OCI-LY7 (cell line): ENCODE measurements around the gene FRMPD2. TPM values are rescaled to one million over a fixed set of nuclear protein-coding genes. Genes with fewer than 3 reads are reported as not detected.
"Not testable (repeated sequence)": the region's sequence is repeated elsewhere in the genome, so short reads cannot be mapped to it uniquely, and the experiment has no call there.

Source experiments
- BruUV-seq: library from RNA; stranded (reverse); fragments of 400-500 nt; replicated peaks from 2 replicates; lab custom pipeline; 2021; lab: Mats Ljungman, UMichigan
- CTCF ChIA-PET: fragments of 300-600 bp; sonication (Branson Sonifier 250); formaldehyde crosslinking; loops from one replicate; lab custom pipeline; 2022; ENCODE audit warnings: antibody characterized with exemption; ENCODE audit not compliant: unreplicated experiment; lab: Charles Lee
- POLR2A ChIA-PET: fragments of 300-600 bp; sonication (Branson Sonifier 250); formaldehyde crosslinking; loops from one replicate; lab custom pipeline; 2022; ENCODE audit warnings: antibody characterized with exemption; lab: Charles Lee
- DNase-seq: peaks from one replicate; pipeline ENCODE4 v3.0.0-alpha.2; 2015; ENCODE audit warnings: low spot score
- H2AFZ ChIP-seq: fragments of 200-600 bp; sonication (generic), shearing (Covaris generic); 2 replicates; pipeline ENCODE4 v1.6.1; 2014; ENCODE audit warnings: mild to moderate bottlenecking, antibody characterized with exemption, low read length, moderate library complexity
- H3K27ac ChIP-seq: fragments of 200-600 bp; sonication (generic); 2 replicates; pipeline ENCODE4 v1.5.1; 2014; ENCODE audit warnings: mixed run types, low read depth, mild to moderate bottlenecking, moderate library complexity, low read length, inconsistent platforms; ENCODE audit not compliant: poor library complexity, severe bottlenecking
- H3K36me3 ChIP-seq: fragments of 200-600 bp; sonication (generic); 2 replicates; pipeline ENCODE4 v1.6.1; 2014; ENCODE audit warnings: mild to moderate bottlenecking, antibody characterized with exemption, low read length, moderate library complexity, mixed read lengths; ENCODE audit not compliant: insufficient read depth
- H3K4me1 ChIP-seq: fragments of 200-600 bp; sonication (generic); 2 replicates; pipeline ENCODE4 v1.5.1; 2014; ENCODE audit warnings: mild to moderate bottlenecking, low read length; ENCODE audit not compliant: insufficient read depth, poor library complexity, severe bottlenecking
- H3K4me2 ChIP-seq: fragments of 200-600 bp; sonication (generic); 2 replicates; pipeline ENCODE4 v1.6.1; 2014; ENCODE audit warnings: mild to moderate bottlenecking, low read length
- H3K4me3 ChIP-seq: fragments of 200-600 bp; sonication (generic); 2 replicates; pipeline ENCODE4 v1.5.1; 2014; ENCODE audit warnings: mild to moderate bottlenecking, low read depth, low read length; ENCODE audit not compliant: poor library complexity, severe bottlenecking
- H3K79me2 ChIP-seq: fragments of 200-600 bp; sonication (generic); 2 replicates; pipeline ENCODE4 v1.6.1; 2016; ENCODE audit warnings: low read depth, mild to moderate bottlenecking, low read length, moderate library complexity, mixed read lengths; ENCODE audit not compliant: insufficient read depth
- H3K9me2 ChIP-seq: fragments of 200-600 bp; sonication (generic); 2 replicates; pipeline ENCODE4 v1.6.1; 2016; ENCODE audit warnings: mild to moderate bottlenecking, low read length, mixed read lengths; ENCODE audit not compliant: insufficient read depth
- H3K9me3 ChIP-seq: fragments of 200-600 bp; sonication (generic); 2 replicates; pipeline ENCODE4 v1.6.1; 2014; ENCODE audit warnings: mild to moderate bottlenecking, mixed run types, low read length, mixed read lengths
- H4K20me1 ChIP-seq: fragments of 200-600 bp; sonication (generic); 2 replicates; pipeline ENCODE4 v1.6.1; 2014; ENCODE audit warnings: mild to moderate bottlenecking, antibody characterized with exemption, low read length, moderate library complexity, mixed read lengths; ENCODE audit not compliant: insufficient read depth
- intact Hi-C: fragments of 100-400 bp; cut with micrococcal nuclease; formaldehyde crosslinking; loops from one replicate; pipeline ENCODE4 v1.10.0; 2022; ENCODE audit not compliant: unreplicated experiment
- total RNA-seq, 2 experiments: library from RNA; depleted of rRNA in 1 of 2; stranded (reverse); fragments of >200 nt in 1 of 2; shearing (Covaris generic) in 1 of 2; gene quantifications; 2 replicates each; pipeline ENCODE4 v1.2.3, GENCODE V29; 2014 to 2022

Gene FRMPD2
- total RNA-seq, 2 experiments from 2014 or later = not detected

GRCh38 chr10:48147643-48148042, 126.9 kb downstream of the FRMPD2 start:
- BruUV-seq, H3K27ac ChIP-seq: not testable (repeated sequence)

GRCh38 chr10:48143721-48144642, 130.5 kb downstream of the FRMPD2 start:
- POLR2A ChIA-PET, CTCF ChIA-PET: not testable (repeated sequence)

More at GRCh38 chr10:48147643-48148042, 126.9 kb downstream of the FRMPD2 start:
- H3K4me1 ChIP-seq, H3K9me3 ChIP-seq, H2AFZ ChIP-seq, H4K20me1 ChIP-seq, DNase-seq, H3K36me3 ChIP-seq, H3K4me2 ChIP-seq, CTCF ChIA-PET, POLR2A ChIA-PET, H3K79me2 ChIP-seq, H3K4me3 ChIP-seq, H3K9me2 ChIP-seq, intact Hi-C loops: not testable (repeated sequence)

GRCh38 chr10:48140949-48141348, 133.5 kb downstream of the FRMPD2 start:
- H3K9me2 ChIP-seq, BruUV-seq, H3K79me2 ChIP-seq, H3K27ac ChIP-seq, H3K36me3 ChIP-seq, H3K9me3 ChIP-seq, DNase-seq, H3K4me2 ChIP-seq, POLR2A ChIA-PET, intact Hi-C loops, H3K4me3 ChIP-seq, H4K20me1 ChIP-seq, H3K4me1 ChIP-seq, CTCF ChIA-PET, H2AFZ ChIP-seq: not testable (repeated sequence)

More at GRCh38 chr10:48143721-48144642, 130.5 kb downstream of the FRMPD2 start:
- H3K9me3 ChIP-seq, H3K79me2 ChIP-seq, H3K9me2 ChIP-seq, H2AFZ ChIP-seq, DNase-seq, H3K4me1 ChIP-seq, H3K27ac ChIP-seq, BruUV-seq, H3K4me3 ChIP-seq, H3K4me2 ChIP-seq, H3K36me3 ChIP-seq, intact Hi-C loops, H4K20me1 ChIP-seq: not testable (repeated sequence)

GRCh38 chr10:48139953-48140850, 134.3 kb downstream of the FRMPD2 start:
- BruUV-seq, H3K27ac ChIP-seq, H3K79me2 ChIP-seq, H3K4me1 ChIP-seq, H4K20me1 ChIP-seq, H3K9me3 ChIP-seq, H3K9me2 ChIP-seq, H3K36me3 ChIP-seq, H3K4me2 ChIP-seq, H2AFZ ChIP-seq, intact Hi-C loops, H3K4me3 ChIP-seq, DNase-seq, CTCF ChIA-PET, POLR2A ChIA-PET: not testable (repeated sequence)

GRCh38 chr10:48128954-48129353, 145.5 kb downstream of the FRMPD2 start:
- H3K27ac ChIP-seq, H3K4me1 ChIP-seq, H3K4me3 ChIP-seq, CTCF ChIA-PET, H3K4me2 ChIP-seq, BruUV-seq, H3K9me2 ChIP-seq, DNase-seq, H2AFZ ChIP-seq, H3K9me3 ChIP-seq, H3K36me3 ChIP-seq, intact Hi-C loops, H3K79me2 ChIP-seq, H4K20me1 ChIP-seq, POLR2A ChIA-PET: not testable (repeated sequence)

- H3K27ac ChIP-seq, H4K20me1 ChIP-seq, H2AFZ ChIP-seq, DNase-seq, H3K4me3 ChIP-seq, H3K4me1 ChIP-seq, BruUV-seq, H3K4me2 ChIP-seq, H3K36me3 ChIP-seq, H3K9me2 ChIP-seq, CTCF ChIA-PET, intact Hi-C loops, H3K79me2 ChIP-seq, POLR2A ChIA-PET, H3K9me3 ChIP-seq: not testable (repeated sequence)
Observed at GRCh38 chr10:48126251-48126650, 148.2 kb downstream of the FRMPD2 start.
